Esophagus muscularis mucosa (tissue), 4 donors: ENCODE data around the gene KIF21A.

Experiments
- EP300 ChIP-seq: sonication (generic); formaldehyde crosslinking; IDR thresholded peaks from one replicate; pipeline ENCODE4 v1.6.1; 2017; ENCODE audit warnings: antibody characterized with exemption
- POLR2A ChIP-seq: fragments of 450-650 bp; IDR thresholded peaks from one replicate; pipeline ENCODE4 v1.6.1; 2017; ENCODE audit warnings: antibody characterized with exemption, moderate library complexity, mild to moderate bottlenecking, low read depth
- POLR2AphosphoS5 ChIP-seq, 2 donors: sonication (generic); formaldehyde crosslinking; IDR thresholded peaks; one replicate each; pipeline ENCODE4 v1.6.1; 2017; ENCODE audit warnings: antibody characterized with exemption in 2 of 2
- TF ChIP-seq, protein P1 (sequence below), 3 experiments: fragments of 200-600 bp in 2 of 3; fragments of 450-650 bp in 1 of 3; sonication (generic) in 2 of 3; IDR thresholded peaks; one replicate each; pipeline ENCODE4 v1.5.1; 2017 to 2019; ENCODE audit warnings: antibody characterized with exemption in 3 of 3, mild to moderate bottlenecking in 2 of 3, moderate library complexity in 1 of 3

DNA sequence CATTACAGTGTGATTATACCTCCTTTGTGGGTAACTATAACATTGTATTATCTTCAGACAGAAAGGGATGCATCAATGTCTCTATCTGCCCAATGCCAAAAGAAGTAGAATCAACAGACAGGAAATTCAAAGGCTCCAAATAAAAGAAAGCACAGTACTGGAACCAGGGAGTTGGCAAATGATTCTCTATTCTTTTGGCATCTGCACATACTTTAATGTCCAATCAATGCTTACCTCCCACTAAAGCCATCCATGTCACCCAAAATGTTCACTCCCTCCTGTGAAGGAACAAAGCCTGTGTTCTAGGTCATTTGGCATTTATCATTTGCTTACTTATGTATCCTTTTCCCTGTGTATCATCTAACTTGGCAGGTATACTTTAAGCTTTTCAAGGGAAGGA lies 36.7 kb downstream of the KIF21A start:
- TF ChIP-seq, protein P1, sequence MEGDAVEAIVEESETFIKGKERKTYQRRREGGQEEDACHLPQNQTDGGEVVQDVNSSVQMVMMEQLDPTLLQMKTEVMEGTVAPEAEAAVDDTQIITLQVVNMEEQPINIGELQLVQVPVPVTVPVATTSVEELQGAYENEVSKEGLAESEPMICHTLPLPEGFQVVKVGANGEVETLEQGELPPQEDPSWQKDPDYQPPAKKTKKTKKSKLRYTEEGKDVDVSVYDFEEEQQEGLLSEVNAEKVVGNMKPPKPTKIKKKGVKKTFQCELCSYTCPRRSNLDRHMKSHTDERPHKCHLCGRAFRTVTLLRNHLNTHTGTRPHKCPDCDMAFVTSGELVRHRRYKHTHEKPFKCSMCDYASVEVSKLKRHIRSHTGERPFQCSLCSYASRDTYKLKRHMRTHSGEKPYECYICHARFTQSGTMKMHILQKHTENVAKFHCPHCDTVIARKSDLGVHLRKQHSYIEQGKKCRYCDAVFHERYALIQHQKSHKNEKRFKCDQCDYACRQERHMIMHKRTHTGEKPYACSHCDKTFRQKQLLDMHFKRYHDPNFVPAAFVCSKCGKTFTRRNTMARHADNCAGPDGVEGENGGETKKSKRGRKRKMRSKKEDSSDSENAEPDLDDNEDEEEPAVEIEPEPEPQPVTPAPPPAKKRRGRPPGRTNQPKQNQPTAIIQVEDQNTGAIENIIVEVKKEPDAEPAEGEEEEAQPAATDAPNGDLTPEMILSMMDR (IDR thresholded peaks at IDR 0.05), result no peak
- TF ChIP-seq EP300 (no peak), POLR2AphosphoS5 (IDR thresholded peaks at IDR 0.05) (no peak), POLR2A (no peak)
